H9 (cell line): ENCODE measurements around the gene LPXN. TPM values are rescaled to one million over a fixed set of nuclear protein-coding genes. Genes with fewer than 3 reads are reported as not detected.
"Not testable (repeated sequence)": the region's sequence is repeated elsewhere in the genome, so short reads cannot be mapped to it uniquely, and the experiment has no call there.

Experiments
- DNase-seq: peaks from one replicate; pipeline ENCODE4 v3.0.0-alpha.2; 2017
- H2AFZ ChIP-seq: one replicate; pipeline ENCODE4 v1.6.1; 2013; ENCODE audit warnings: mild to moderate bottlenecking, low read length, control low read depth, moderate library complexity
- H2AK5ac ChIP-seq: 2 replicates; pipeline ENCODE4 v1.6.1; 2013; ENCODE audit warnings: low read length, control low read depth, mixed read lengths; ENCODE audit not compliant: insufficient read length
- H2BK120ac ChIP-seq: one replicate; pipeline ENCODE4 v1.6.1; 2013; ENCODE audit warnings: low read depth, mild to moderate bottlenecking, low read length, control low read depth, inconsistent platforms; ENCODE audit not compliant: poor library complexity, severe bottlenecking
- H2BK12ac ChIP-seq: 2 replicates; pipeline ENCODE4 v1.6.1; 2013; ENCODE audit warnings: low read length, control low read depth, mixed read lengths, low read depth; ENCODE audit not compliant: insufficient read length
- H2BK15ac ChIP-seq: 2 replicates; pipeline ENCODE4 v1.6.1; 2013; ENCODE audit warnings: low read depth, low read length, control low read depth
- H2BK20ac ChIP-seq: one replicate; pipeline ENCODE4 v1.6.1; 2013; ENCODE audit warnings: low read depth, mild to moderate bottlenecking, low read length, control low read depth, inconsistent platforms; ENCODE audit not compliant: poor library complexity, severe bottlenecking
- H2BK5ac ChIP-seq: 2 replicates; pipeline ENCODE4 v1.6.1; 2013; ENCODE audit warnings: low read length, control low read depth, mixed read lengths; ENCODE audit not compliant: insufficient read length
- H3K14ac ChIP-seq: 2 replicates; pipeline ENCODE4 v1.6.1; 2013; ENCODE audit warnings: low read length, control low read depth; ENCODE audit not compliant: insufficient read depth
- H3K18ac ChIP-seq: 2 replicates; pipeline ENCODE4 v1.6.1; 2013; ENCODE audit warnings: low read depth, mild to moderate bottlenecking, mixed read lengths, low read length, control low read depth; ENCODE audit not compliant: insufficient read length
- H3K23ac ChIP-seq: 2 replicates; pipeline ENCODE4 v1.6.1; 2013; ENCODE audit warnings: low read length, control low read depth, mixed read lengths, low read depth; ENCODE audit not compliant: insufficient read length
- H3K23me2 ChIP-seq: 2 replicates; pipeline ENCODE4 v1.6.1; 2013; ENCODE audit warnings: low read depth, mild to moderate bottlenecking, mixed read lengths, low read length, control low read depth; ENCODE audit not compliant: insufficient read length, poor library complexity, severe bottlenecking
- H3K27ac ChIP-seq: 2 replicates; pipeline ENCODE4 v1.5.1; 2013; ENCODE audit warnings: low read length, control low read depth, mixed read lengths, low read depth; ENCODE audit not compliant: insufficient read length
- H3K27me3 ChIP-seq: 2 replicates; pipeline ENCODE4 v1.6.1; 2013; ENCODE audit warnings: low read length, control low read depth, inconsistent platforms; ENCODE audit not compliant: insufficient read depth
- H3K4ac ChIP-seq: 2 replicates; pipeline ENCODE4 v1.6.1; 2013; ENCODE audit warnings: low read depth, mild to moderate bottlenecking, control low read depth, inconsistent platforms, low read length, moderate library complexity
- H3K4me1 ChIP-seq: 2 replicates; pipeline ENCODE4 v1.6.1; 2013; ENCODE audit warnings: low read length, control low read depth, inconsistent platforms; ENCODE audit not compliant: insufficient read depth
- H3K4me2 ChIP-seq: 2 replicates; pipeline ENCODE4 v1.6.1; 2013; ENCODE audit warnings: low read length, control low read depth, mixed read lengths; ENCODE audit not compliant: insufficient read length, insufficient read depth
- H3K56ac ChIP-seq: 2 replicates; pipeline ENCODE4 v1.6.1; 2013; ENCODE audit warnings: low read depth, mild to moderate bottlenecking, mixed read lengths, low read length, control low read depth; ENCODE audit not compliant: insufficient read length
- H3K79me1 ChIP-seq: 2 replicates; pipeline ENCODE4 v1.6.1; 2013; ENCODE audit warnings: low read depth, mild to moderate bottlenecking, moderate library complexity, low read length, control low read depth, inconsistent platforms; ENCODE audit not compliant: insufficient read depth, poor library complexity, severe bottlenecking
- H3K79me2 ChIP-seq: 2 replicates; pipeline ENCODE4 v1.6.1; 2013; ENCODE audit warnings: low read length, control low read depth, inconsistent platforms; ENCODE audit not compliant: insufficient read depth
- H3K9ac ChIP-seq: 2 replicates; pipeline ENCODE4 v1.6.1; 2013; ENCODE audit warnings: low read length, control low read depth, mixed read lengths; ENCODE audit not compliant: insufficient read length; ENCODE audit errors: extremely low read depth
- H3K9me3 ChIP-seq: one replicate; pipeline ENCODE4 v1.6.1; 2013; ENCODE audit warnings: low read depth, low read length, inconsistent platforms; ENCODE audit not compliant: control insufficient read depth
- H3T11ph ChIP-seq: one replicate; pipeline ENCODE4 v1.6.1; 2013; ENCODE audit warnings: mild to moderate bottlenecking, low read length, control low read depth, inconsistent platforms
- H4K20me1 ChIP-seq: one replicate; pipeline ENCODE4 v1.6.1; 2013; ENCODE audit not compliant: control insufficient read depth, insufficient read length, insufficient read depth
- H4K5ac ChIP-seq: 2 replicates; pipeline ENCODE4 v1.6.1; 2013; ENCODE audit warnings: low read depth, mild to moderate bottlenecking, mixed read lengths, low read length, control low read depth; ENCODE audit not compliant: insufficient read length
- H4K8ac ChIP-seq: replicated peaks from 2 replicates; pipeline ENCODE4 v1.6.1; 2013; ENCODE audit warnings: low read length, control low read depth, mixed read lengths, low read depth; ENCODE audit not compliant: insufficient read length
- H4K91ac ChIP-seq: 2 replicates; pipeline ENCODE4 v1.6.1; 2013; ENCODE audit warnings: low read depth, mild to moderate bottlenecking, moderate library complexity, mixed read lengths, low read length, control low read depth; ENCODE audit not compliant: insufficient read length
- H3K27ac Mint-ChIP-seq, 3 experiments: 2 replicates in 2 of 3; 3 replicates in 1 of 3; pipeline ENCODE4 v1.8.0; 2020 to 2021; ENCODE audit warnings: mixed read lengths in 3 of 3, mild to moderate bottlenecking in 1 of 3, moderate library complexity in 1 of 3
- H3K27me3 Mint-ChIP-seq: 2 replicates; pipeline ENCODE4 v1.8.0; 2021; ENCODE audit warnings: low read depth, mild to moderate bottlenecking, moderate library complexity, mixed read lengths
- H3K36me3 Mint-ChIP-seq, 3 experiments: 2 replicates in 2 of 3; 3 replicates in 1 of 3; pipeline ENCODE4 v1.8.0; 2020 to 2021; ENCODE audit warnings: low read depth in 3 of 3, mixed read lengths in 3 of 3; ENCODE audit not compliant: insufficient read depth in 1 of 3
- H3K4me1 Mint-ChIP-seq, 2 experiments: 2 replicates each; pipeline ENCODE4 v1.8.0; 2020; ENCODE audit warnings: mixed read lengths in 2 of 2
- H3K4me3 Mint-ChIP-seq, 2 experiments: 2 replicates in 1 of 2; 3 replicates in 1 of 2; pipeline ENCODE4 v1.8.0; 2020 to 2021; ENCODE audit warnings: mild to moderate bottlenecking in 2 of 2, mixed read lengths in 2 of 2, moderate library complexity in 1 of 2
- H3K9me3 Mint-ChIP-seq, 2 experiments: 2 replicates in 1 of 2; 3 replicates in 1 of 2; pipeline ENCODE4 v1.8.0; 2020; ENCODE audit warnings: mild to moderate bottlenecking in 2 of 2, mixed read lengths in 2 of 2, moderate library complexity in 1 of 2
- CTCF ChIP-seq: fragments of 200-600 bp; sonication (generic); conservative IDR thresholded peaks from 3 replicates; pipeline ENCODE4 v1.8.0; 2021; ENCODE audit warnings: antibody characterized with exemption, mild to moderate bottlenecking
- WGBS: extraction: QIAGEN DNeasy Blood & Tissue Kit; methylation state at CpG from one replicate; pipeline ENCODE4 v1.1.7; 2013; ENCODE audit warnings: missing lambda C conversion rate, low lambda C conversion rate, mixed read lengths; ENCODE audit not compliant: insufficient read length; ENCODE audit errors: extremely low coverage; 5-methylcytosine and 5-hydroxymethylcytosine counted together
- total RNA-seq: library from RNA; stranded (reverse); gene quantifications from 2 replicates; pipeline ENCODE4 v1.2.1, GENCODE V29; 2021

The LPXN gene
- total RNA-seq, 1 experiment from 2014 or later: 1.4 TPM

GRCh38 chr11:58573451-58574104, 2.1 kb downstream of the LPXN start:
- Histone ChIP-seq H4K20me1 (no peaks in the 10 kb centered on the region), H2BK15ac (no peak overlapping the region; the same call in 1 of the 2 replicates), H2AK5ac (no peak overlapping the region), H2BK120ac (no peak overlapping the region), H3K9me3 (no peaks in the 10 kb centered on the region), H3T11ph (no peak overlapping the region), H3K23ac (no peak overlapping the region), H3K4me1 (no peaks in the 10 kb centered on the region), H3K18ac (no peak overlapping the region), H4K91ac (no peak overlapping the region), H3K9ac (no peak overlapping the region), H3K14ac (no peak overlapping the region), H3K27ac (no peak overlapping the region), H2BK12ac (no peak overlapping the region), H3K79me2 (no peaks in the 10 kb centered on the region), H2AFZ (no peak overlapping the region), H3K27me3 (no peaks in the 10 kb centered on the region), H3K4ac (no peak overlapping the region), H4K8ac (no peak overlapping the region), H2BK5ac (no peak overlapping the region), H4K5ac (no peak overlapping the region), H3K56ac (no peak overlapping the region), H3K4me2 (no peak overlapping the region), H3K23me2 (no peaks in the 10 kb centered on the region), H2BK20ac (no peak overlapping the region), H3K79me1 (no peaks in the 10 kb centered on the region)
- Mint-ChIP-seq H3K9me3 (no peaks in the 10 kb centered on the region), H3K27me3 (no peaks in the 10 kb centered on the region; the same call in 1 of the 2 replicates), H3K4me3 (no peak overlapping the region), H3K36me3 (peaks cover 0 to 8% (median 5%) of the 10 kb centered on the region in 3 experiments; a peak in 2 of 7 replicates), H3K27ac (no peak overlapping the region), H3K4me1 (peaks cover 9 to 12% of the 10 kb centered on the region in 2 experiments)
- WGBS: no CpG with 5 or more reads among the region's 4 CpGs
- TF ChIP-seq CTCF: no peak
- no peak for DNase-seq

- H2AFZ ChIP-seq, H3K23me2 ChIP-seq, H3K79me1 ChIP-seq, H3K27me3 ChIP-seq, H3K27me3 Mint-ChIP-seq, H3K23ac ChIP-seq, H3T11ph ChIP-seq, H2AK5ac ChIP-seq, H2BK120ac ChIP-seq, H4K5ac ChIP-seq, H3K9me3 Mint-ChIP-seq, H2BK20ac ChIP-seq, H4K91ac ChIP-seq, H3K4me2 ChIP-seq, H3K36me3 Mint-ChIP-seq, H4K8ac ChIP-seq, H3K18ac ChIP-seq, H3K4me3 Mint-ChIP-seq, H2BK15ac ChIP-seq, H3K27ac ChIP-seq, H3K4me1 ChIP-seq, DNase-seq, H2BK5ac ChIP-seq, H3K27ac Mint-ChIP-seq, H3K56ac ChIP-seq, H2BK12ac ChIP-seq, H3K9me3 ChIP-seq, H3K4ac ChIP-seq, H3K14ac ChIP-seq, H3K9ac ChIP-seq, H3K79me2 ChIP-seq, H4K20me1 ChIP-seq: not testable (repeated sequence)
- no CpG with 5 or more reads among the region's 14 CpGs for WGBS
- H3K4me1 Mint-ChIP-seq: peaks cover 9 to 12% of the 10 kb centered on the region in 2 experiments
Measured at GRCh38 chr11:58572906-58573305, 2.8 kb downstream of the LPXN start.
